GM06990 (cell line): Measurements from ENCODE around the gene ATF6.

Experiments
- DNase-seq: peaks from one replicate; pipeline ENCODE4 v3.0.0-alpha.2; 2011; ENCODE audit not compliant: insufficient read length; ENCODE audit errors: extremely low read depth
- H3K27me3 ChIP-seq: replicated peaks from 2 replicates; pipeline ENCODE4 v1.6.0; 2011; ENCODE audit warnings: low read length; ENCODE audit not compliant: control insufficient read depth, insufficient read depth
- H3K36me3 ChIP-seq: 2 replicates; pipeline ENCODE4 v1.5.1; 2011; ENCODE audit warnings: low read length; ENCODE audit not compliant: control insufficient read depth, insufficient read depth
- H3K4me3 ChIP-seq: replicated peaks from 2 replicates; pipeline ENCODE4 v1.5.1; 2011; ENCODE audit warnings: low read depth, mild to moderate bottlenecking, control low read depth, low read length
- TF ChIP-seq, protein P1 (sequence below): IDR thresholded peaks from 2 replicates; pipeline ENCODE4 v1.5.1; 2011; ENCODE audit warnings: low read length, control low read depth, mild to moderate bottlenecking, inconsistent platforms; ENCODE audit not compliant: insufficient read depth, poor library complexity, severe bottlenecking

Gene ATF6

DNA sequence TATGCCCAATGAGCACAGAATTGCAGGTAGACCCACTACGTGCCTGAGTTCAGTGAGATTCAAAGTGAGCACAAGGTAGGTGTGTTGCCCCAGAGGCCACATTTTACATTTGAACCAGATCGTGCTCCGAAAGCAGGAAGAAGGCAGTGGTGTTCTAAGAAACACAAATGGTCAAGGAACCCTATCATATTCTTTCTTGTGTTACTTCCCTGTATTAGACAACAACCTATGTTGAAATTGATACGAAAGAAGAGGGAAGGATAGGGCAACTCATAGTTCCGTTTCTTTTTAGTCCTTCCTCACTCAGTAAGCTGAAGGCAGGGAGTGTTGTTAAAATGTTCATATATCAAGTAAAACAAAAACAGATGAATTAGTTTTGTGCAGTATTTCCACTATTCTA lies 223.7 kb downstream of the ATF6 start:
- H3K36me3 ChIP-seq: no peaks in the 10 kb centered on the region
- 0 out of 2 replicates have a peak, but pooled peaks cover 2% of the 10 kb centered on the region for H3K27me3 ChIP-seq
- no peak for DNase-seq
- TF ChIP-seq, protein P1, sequence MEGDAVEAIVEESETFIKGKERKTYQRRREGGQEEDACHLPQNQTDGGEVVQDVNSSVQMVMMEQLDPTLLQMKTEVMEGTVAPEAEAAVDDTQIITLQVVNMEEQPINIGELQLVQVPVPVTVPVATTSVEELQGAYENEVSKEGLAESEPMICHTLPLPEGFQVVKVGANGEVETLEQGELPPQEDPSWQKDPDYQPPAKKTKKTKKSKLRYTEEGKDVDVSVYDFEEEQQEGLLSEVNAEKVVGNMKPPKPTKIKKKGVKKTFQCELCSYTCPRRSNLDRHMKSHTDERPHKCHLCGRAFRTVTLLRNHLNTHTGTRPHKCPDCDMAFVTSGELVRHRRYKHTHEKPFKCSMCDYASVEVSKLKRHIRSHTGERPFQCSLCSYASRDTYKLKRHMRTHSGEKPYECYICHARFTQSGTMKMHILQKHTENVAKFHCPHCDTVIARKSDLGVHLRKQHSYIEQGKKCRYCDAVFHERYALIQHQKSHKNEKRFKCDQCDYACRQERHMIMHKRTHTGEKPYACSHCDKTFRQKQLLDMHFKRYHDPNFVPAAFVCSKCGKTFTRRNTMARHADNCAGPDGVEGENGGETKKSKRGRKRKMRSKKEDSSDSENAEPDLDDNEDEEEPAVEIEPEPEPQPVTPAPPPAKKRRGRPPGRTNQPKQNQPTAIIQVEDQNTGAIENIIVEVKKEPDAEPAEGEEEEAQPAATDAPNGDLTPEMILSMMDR: no peak
- no peak overlapping the region for H3K4me3 ChIP-seq

DNA sequence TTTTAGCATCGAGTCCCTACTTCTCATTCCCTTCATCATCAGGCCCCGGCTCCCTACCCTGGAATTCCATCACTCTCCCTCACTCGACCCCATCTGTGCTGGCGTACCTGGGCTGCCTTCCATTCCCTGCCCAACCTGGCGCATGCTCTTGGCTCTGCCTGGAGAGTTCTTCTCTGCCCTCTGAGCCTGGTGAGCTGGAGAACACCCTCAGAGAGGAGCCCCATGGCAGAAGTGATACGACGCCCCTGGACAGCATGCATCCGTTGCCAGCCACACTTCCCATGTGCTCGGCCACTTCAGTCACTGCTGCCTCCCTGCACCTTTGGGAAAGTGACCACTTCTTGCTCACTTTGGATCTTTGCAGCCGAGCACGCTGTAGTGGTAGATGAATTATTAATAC lies 227.5 kb downstream of the ATF6 start:
- TF ChIP-seq, protein P1: no peak
- Histone ChIP-seq H3K4me3 (no peak overlapping the region), H3K27me3 (no peaks in the 10 kb centered on the region), H3K36me3 (no peaks in the 10 kb centered on the region)
- no peak for DNase-seq

DNA sequence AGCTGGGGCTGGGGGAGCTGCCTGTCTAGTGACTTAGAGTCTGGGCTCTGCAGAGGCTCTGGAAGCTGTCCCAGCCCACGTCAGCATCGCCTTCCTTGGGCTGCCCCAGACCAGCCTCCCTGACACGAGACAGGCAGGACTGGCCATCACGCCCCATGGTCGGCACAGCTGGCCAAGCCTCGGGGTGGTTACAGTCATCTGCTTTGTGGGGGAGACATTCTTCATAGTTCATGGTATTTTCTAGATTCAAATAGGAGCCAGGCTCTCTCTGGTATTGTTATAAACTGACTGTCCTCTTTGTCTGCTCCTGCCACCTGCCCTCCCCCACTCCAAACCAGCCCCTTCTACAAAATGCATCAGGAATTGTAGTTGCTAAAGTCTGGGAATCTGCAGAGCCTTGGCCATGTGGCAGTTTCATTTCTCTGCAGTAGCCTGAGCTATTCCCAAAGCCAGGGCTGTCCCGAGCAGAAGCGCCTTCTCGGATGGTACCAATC lies 228.1 kb downstream of the ATF6 start:
- Histone ChIP-seq H3K4me3 (no peak overlapping the region), H3K36me3 (no peaks in the 10 kb centered on the region), H3K27me3 (no peaks in the 10 kb centered on the region)
- no peak for DNase-seq
- TF ChIP-seq, protein P1: no peak

DNA sequence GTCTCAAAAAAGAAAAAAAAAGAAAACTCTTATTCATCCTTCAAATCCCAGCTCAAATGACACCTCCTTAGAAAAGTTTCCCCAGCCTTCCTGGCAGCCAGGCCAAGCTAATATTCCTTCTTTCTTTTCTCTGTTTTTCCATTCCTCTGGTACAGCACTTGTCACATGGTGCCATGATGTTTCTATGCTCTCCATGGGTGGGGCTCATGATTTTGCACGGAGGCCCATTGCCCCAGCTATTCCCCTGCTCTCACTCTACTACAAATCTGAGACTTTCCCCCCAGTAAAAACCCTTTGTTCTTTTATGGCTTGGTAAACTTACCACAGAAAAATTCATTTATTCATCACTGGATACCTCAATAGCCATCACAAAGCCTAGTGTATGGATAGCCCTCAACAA lies 231.0 kb downstream of the ATF6 start:
- no peaks in the 10 kb centered on the region; the same call in 1 of the 2 replicates for H3K27me3 ChIP-seq
- TF ChIP-seq, protein P1: no peak
- no peaks in the 10 kb centered on the region for H3K36me3 ChIP-seq
- no peak overlapping the region for H3K4me3 ChIP-seq
- no peak for DNase-seq

DNA sequence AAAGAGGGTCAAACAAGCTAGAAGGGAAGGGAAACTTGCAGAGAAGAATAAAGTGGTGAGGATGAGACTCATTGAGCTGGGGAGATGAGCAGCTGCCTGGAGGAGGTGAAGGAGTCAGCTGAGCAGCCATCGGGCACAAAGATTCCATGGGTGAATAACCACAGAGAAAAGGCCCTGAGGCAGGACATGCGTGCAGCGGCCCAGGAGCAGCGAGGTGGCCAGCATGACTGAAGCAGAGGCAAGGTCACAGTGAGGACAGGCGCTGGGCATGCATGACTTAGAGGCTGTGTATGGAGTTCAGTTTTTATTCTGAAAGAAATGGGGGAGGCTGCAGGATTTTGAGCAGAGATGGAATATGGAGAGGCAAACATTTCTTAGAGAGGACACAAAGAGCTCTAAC lies 232.7 kb downstream of the ATF6 start:
- no peak overlapping the region for H3K4me3 ChIP-seq
- TF ChIP-seq, protein P1: no peak
- DNase-seq: no peak
- no peaks in the 10 kb centered on the region; the same call in 1 of the 2 replicates for H3K27me3 ChIP-seq
- no peaks in the 10 kb centered on the region for H3K36me3 ChIP-seq
